K562 (cell line): ENCODE data around the gene ELF5. TPM values are rescaled to one million over a fixed set of nuclear protein-coding genes. Genes with fewer than 3 reads are reported as not detected.
A peak's percentile ranks its signal among the peaks of the same experiment; 100 is the strongest.

ENCODE experiments used
- ATAC-seq: fragments of 200-7000 bp; cut with Tn5 transposase; 3 replicates; pipeline ENCODE4 v1.9.1; 2020; ENCODE audit warnings: moderate library complexity
- BruUV-seq: library from RNA; stranded (reverse); fragments of 400-500 nt; replicated peaks from 2 replicates; lab custom pipeline; 2021; lab: Mats Ljungman, UMichigan
- CTCF ChIA-PET: fragments of 300-600 bp; formaldehyde crosslinking; extraction: SDS; loops from one replicate; lab custom pipeline; 2021; ENCODE audit warnings: low intra/inter-chr PET ratio; lab: Yijun Ruan, JAX
- POLR2A ChIA-PET: fragments of 300-600, 350-650 bp; sonication (Branson Sonifier 250); formaldehyde crosslinking; extraction: SDS; loops from one replicate; lab custom pipeline; 2021; ENCODE audit warnings: antibody characterized with exemption, inconsistent platforms; lab: Yijun Ruan, JAX
- DNase-seq, 4 experiments: peaks; one replicate each; pipeline versions ENCODE4 v3.0.0 to v3.0.0-alpha.2; 2011 to 2018; ENCODE audit warnings: low spot score in 3 of 4, mixed read lengths in 3 of 4; ENCODE audit errors: extremely low read depth in 1 of 4
- FAIRE-seq: peaks from 2 replicates; lab custom pipeline; 2011; peaks lifted over from hg19 to GRCh38; lab: Jason Lieb, UNC
- H2AFZ ChIP-seq: 2 replicates; pipeline ENCODE4 v1.6.0; 2011; ENCODE audit warnings: low read depth, low read length, control low read depth, inconsistent platforms
- H3K27ac ChIP-seq: fragments of 200-600 bp; 3 replicates; pipeline ENCODE4 v1.8.0; 2011; ENCODE audit warnings: low read depth, mild to moderate bottlenecking, control low read depth, inconsistent platforms, low read length, moderate library complexity, mixed read lengths; ENCODE audit errors: extremely low read depth
- H3K27me3 ChIP-seq, 2 experiments: fragments of 300-600 bp in 1 of 2; 2 replicates in 1 of 2; 3 replicates in 1 of 2; pipeline versions ENCODE4 v1.6.0 to v1.8.0; 2011; ENCODE audit warnings: inconsistent platforms in 2 of 2, low read length in 2 of 2, mild to moderate bottlenecking in 1 of 2, mixed read lengths in 1 of 2, moderate library complexity in 1 of 2; ENCODE audit not compliant: control insufficient read depth in 2 of 2, insufficient read depth in 2 of 2
- H3K36me3 ChIP-seq: fragments of 300-600 bp; 3 replicates; pipeline ENCODE4 v1.8.0; 2011; ENCODE audit warnings: mild to moderate bottlenecking, low read length, inconsistent platforms; ENCODE audit not compliant: control insufficient read depth, insufficient read depth
- H3K4me1 ChIP-seq, 2 experiments: fragments of 200-600 bp in 1 of 2; replicated peaks in 1 of 2; 2 replicates in 1 of 2; 3 replicates in 1 of 2; pipeline versions ENCODE4 v1.5.1 to v1.8.0; 2011; ENCODE audit warnings: inconsistent platforms in 2 of 2, low read length in 2 of 2, mild to moderate bottlenecking in 1 of 2, mixed read lengths in 1 of 2, moderate library complexity in 1 of 2; ENCODE audit not compliant: control insufficient read depth in 2 of 2, insufficient read depth in 2 of 2
- H3K4me2 ChIP-seq: 2 replicates; pipeline ENCODE4 v1.6.1; 2011; ENCODE audit warnings: low read length, control low read depth, inconsistent platforms, mixed read lengths; ENCODE audit not compliant: insufficient read depth
- H3K4me3 ChIP-seq: fragments of 200-600 bp; sonication (generic), shearing (Covaris generic); 2 replicates; pipeline ENCODE4 v1.5.1; 2016; ENCODE audit warnings: control low read depth, inconsistent platforms
- H3K79me2 ChIP-seq: fragments of 200-600 bp; 3 replicates; pipeline ENCODE4 v1.8.0; 2011; ENCODE audit warnings: low read length, inconsistent platforms; ENCODE audit not compliant: control insufficient read depth, insufficient read depth
- H3K9ac ChIP-seq, 2 experiments: 2 replicates each; pipeline versions ENCODE4 v1.6.0 to v1.6.1; 2011; ENCODE audit warnings: low read depth in 2 of 2, low read length in 2 of 2, control low read depth in 1 of 2, inconsistent platforms in 1 of 2, mild to moderate bottlenecking in 1 of 2, mixed read lengths in 1 of 2; ENCODE audit not compliant: insufficient read depth in 1 of 2
- H3K9me1 ChIP-seq: one replicate; pipeline ENCODE4 v1.6.0; 2011; ENCODE audit warnings: inconsistent platforms, mild to moderate bottlenecking, low read length, moderate library complexity; ENCODE audit not compliant: control insufficient read depth, insufficient read depth
- H3K9me3 ChIP-seq: replicated peaks from 2 replicates; pipeline ENCODE4 v1.5.1; 2011; ENCODE audit warnings: low read depth, low read length, inconsistent platforms; ENCODE audit not compliant: control insufficient read depth, insufficient read depth
- H4K20me1 ChIP-seq: replicated peaks from 2 replicates; pipeline ENCODE4 v1.6.1; 2011; ENCODE audit warnings: low read length, inconsistent platforms, mixed read lengths; ENCODE audit not compliant: control insufficient read depth, insufficient read depth
- ADNP ChIP-seq: fragments of 200-800 bp; sonication (Bioruptor generic); IDR thresholded peaks from 2 replicates; pipeline ENCODE4 v1.6.1; 2016; ENCODE audit warnings: missing genetic modification characterization, missing compliant biosample characterization
- BCOR ChIP-seq: fragments of 450-650 bp; IDR thresholded peaks from 2 replicates; pipeline ENCODE4 v1.6.1; 2016
- CHD2 ChIP-seq: IDR thresholded peaks from 2 replicates; pipeline ENCODE4 v1.6.1; 2011; ENCODE audit warnings: low read depth, low read length
- NCOA4 ChIP-seq: fragments of 450-650 bp; IDR thresholded peaks from 2 replicates; pipeline ENCODE4 v1.6.1; 2018; ENCODE audit warnings: mild to moderate bottlenecking; ENCODE audit not compliant: partially characterized antibody
- NEUROD1 ChIP-seq: fragments of 150-350 bp; IDR thresholded peaks from 2 replicates; pipeline ENCODE4 v1.6.1; 2014; ENCODE audit warnings: borderline replicate concordance, low read length, low read depth; ENCODE audit not compliant: partially characterized antibody
- POLR2AphosphoS2 ChIP-seq: IDR thresholded peaks from 2 replicates; pipeline ENCODE4 v1.6.1; 2012; ENCODE audit warnings: low read length, improper control_type of control experiment
- RBM25 ChIP-seq: fragments of 200-400 bp; formaldehyde crosslinking; IDR thresholded peaks from 2 replicates; pipeline ENCODE4 v1.6.1; 2018; ENCODE audit warnings: low read length, low read depth, moderate library complexity; ENCODE audit not compliant: severe bottlenecking
- RUNX1 ChIP-seq: sonication (generic); IDR thresholded peaks from 2 replicates; pipeline ENCODE4 v1.6.1; 2016; ENCODE audit warnings: antibody characterized with exemption, low read depth
- TAF1 ChIP-seq: IDR thresholded peaks from 2 replicates; pipeline ENCODE4 v1.6.1; 2011; ENCODE audit warnings: mild to moderate bottlenecking, low read length, moderate library complexity; ENCODE audit not compliant: insufficient read depth, control insufficient read depth, severe bottlenecking; ENCODE audit errors: extremely low read depth
- WHSC1 ChIP-seq: IDR thresholded peaks from one replicate; pipeline ENCODE4 v1.6.1; 2012; ENCODE audit warnings: low read length, control low read depth, inconsistent platforms
- ZBTB8A ChIP-seq: fragments of 450-650 bp; IDR thresholded peaks from 2 replicates; pipeline ENCODE4 v1.6.1; 2018; ENCODE audit warnings: mild to moderate bottlenecking, moderate library complexity; ENCODE audit not compliant: partially characterized antibody
- ZFPM2 ChIP-seq: fragments of 250-450 bp; sonication (Bioruptor Pico); IDR thresholded peaks from 2 replicates; pipeline ENCODE4 v1.5.1; 2022; ENCODE audit warnings: mild to moderate bottlenecking
- WGBS: fragments of 100-300 bp; shearing (Covaris generic); methylation state at CpG from one replicate; pipeline ENCODE4 v1.1.6; 2016; ENCODE audit warnings: low coverage, mixed read lengths; ENCODE audit not compliant: insufficient coverage; ENCODE audit errors: missing lambda C conversion rate; 5-methylcytosine and 5-hydroxymethylcytosine counted together
- in situ Hi-C: fragments of 300-500 bp; cut with MboI; formaldehyde crosslinking; loops from 4 replicates; pipeline ENCODE4 v1.15.0; 2018; ENCODE audit warnings: inconsistent platforms, mixed read lengths
- intact Hi-C: fragments of 100-400 bp; cut with micrococcal nuclease; formaldehyde crosslinking; loops from 2 replicates; pipeline ENCODE4 v1.14.2; 2022
- polyA plus RNA-seq, 8 experiments: library from polyadenylated mRNA; depleted of rRNA in 4 of 8; stranded (reverse) in 5 of 8; unstranded in 3 of 8; fragments of >200 nt; fragmentation: Nextera tagmentation in 2 of 8; fragmentation: Illumina TruSeq in 1 of 8; extraction: Ambion mirVana in 2 of 8; extraction: Trizol in 1 of 8; gene quantifications; 2 replicates each; pipeline versions ENCODE4 v1.2.1 to v1.2.3, GENCODE V29; 2011 to 2014; ENCODE audit warnings: inconsistent platforms in 1 of 8, missing spikeins in 1 of 8
- total RNA-seq, 7 experiments: library from RNA; depleted of rRNA in 6 of 7; stranded (reverse); fragments of >200 nt in 6 of 7; fragmentation: Illumina TruSeq in 2 of 7; extraction: Trizol in 2 of 7; gene quantifications; 2 replicates each; pipeline versions ENCODE4 v1.2.1 to v1.2.3, GENCODE V29; 2011 to 2021; ENCODE audit warnings: low replicate concordance in 1 of 7
- TF ChIP-seq, protein P1 (sequence below), 2 experiments: fragments of 150-350 bp in 1 of 2; IDR thresholded peaks; 2 replicates each; pipeline ENCODE4 v1.6.1; 2012 to 2016; ENCODE audit warnings: low read depth in 2 of 2, low read length in 2 of 2, mild to moderate bottlenecking in 1 of 2, moderate library complexity in 1 of 2
- TF ChIP-seq, protein P2 (sequence below): fragments of 450-650 bp; IDR thresholded peaks from 2 replicates; pipeline ENCODE4 v1.6.1; 2016; ENCODE audit warnings: missing biosample characterization, missing genetic modification characterization

Gene ELF5
- total and polyA plus RNA-seq, 9 of the 15 experiments (the other 6 are each of a cell fraction or from before 2014, with no cell fraction given), result not detected

DNA sequence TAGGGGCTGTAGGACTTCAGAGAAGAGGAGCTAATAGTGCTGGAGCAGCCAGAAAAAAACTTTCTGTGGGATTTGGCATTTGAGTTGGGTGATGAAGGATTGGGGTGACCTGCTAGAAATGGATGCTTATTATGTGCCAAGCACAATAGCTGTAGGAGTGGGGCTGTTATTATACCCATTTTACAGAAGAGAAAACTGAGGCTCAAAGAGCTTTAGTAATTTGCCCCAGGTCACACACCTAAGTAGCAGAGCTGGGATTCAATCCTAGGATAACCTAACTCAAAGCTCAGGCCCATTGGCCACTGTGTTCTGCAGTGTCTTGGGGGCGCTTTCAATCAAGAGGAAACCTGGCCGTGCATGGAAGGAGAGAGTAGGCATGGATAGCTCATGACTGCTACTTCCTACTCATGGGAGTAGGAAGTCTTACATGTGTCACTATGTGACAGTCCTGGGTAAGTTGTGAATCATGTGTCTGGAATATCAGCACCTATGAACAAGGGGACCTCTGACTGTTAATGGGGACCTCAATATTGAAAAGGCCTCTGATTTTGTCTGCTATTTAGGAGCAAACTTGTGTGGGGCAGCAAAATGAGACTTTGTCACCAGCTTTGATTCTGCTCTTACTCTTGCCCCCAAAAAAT lies 6.1 kb upstream of the ELF5 start:
- H3K4me2 ChIP-seq, result no peak overlapping the region
- H3K4me1 ChIP-seq, result peaks cover 0 to 2% of the 10 kb centered on the region in 2 experiments; a peak in 1 of 5 replicates
- 11% methylated on average over 2 of the region's 2 CpGs for WGBS
- no peaks in the 10 kb centered on the region for H3K9me1 ChIP-seq
- H4K20me1 ChIP-seq, result no peaks in the 10 kb centered on the region
- H3K36me3 ChIP-seq, result no peaks in the 10 kb centered on the region
- ATAC-seq (no peak), FAIRE-seq (no peak)
- no peak overlapping the region for H3K9ac ChIP-seq
- H3K27ac ChIP-seq, result no peak overlapping the region
- no peak overlapping the region for H2AFZ ChIP-seq
- in situ Hi-C loops (loop anchor here (5.0 kb wide), 1 partner anchor 373 kb away; no protein-coding TSS in a partner anchor), intact Hi-C loops (no loop called here)
- H3K4me3 ChIP-seq, result no peak overlapping the region
- no peaks in the 10 kb centered on the region for H3K79me2 ChIP-seq
- H3K27me3 ChIP-seq, result peaks cover 13 to 19% of the 10 kb centered on the region in 2 experiments; a peak in 4 of 5 replicates
- TF ChIP-seq, protein P1, sequence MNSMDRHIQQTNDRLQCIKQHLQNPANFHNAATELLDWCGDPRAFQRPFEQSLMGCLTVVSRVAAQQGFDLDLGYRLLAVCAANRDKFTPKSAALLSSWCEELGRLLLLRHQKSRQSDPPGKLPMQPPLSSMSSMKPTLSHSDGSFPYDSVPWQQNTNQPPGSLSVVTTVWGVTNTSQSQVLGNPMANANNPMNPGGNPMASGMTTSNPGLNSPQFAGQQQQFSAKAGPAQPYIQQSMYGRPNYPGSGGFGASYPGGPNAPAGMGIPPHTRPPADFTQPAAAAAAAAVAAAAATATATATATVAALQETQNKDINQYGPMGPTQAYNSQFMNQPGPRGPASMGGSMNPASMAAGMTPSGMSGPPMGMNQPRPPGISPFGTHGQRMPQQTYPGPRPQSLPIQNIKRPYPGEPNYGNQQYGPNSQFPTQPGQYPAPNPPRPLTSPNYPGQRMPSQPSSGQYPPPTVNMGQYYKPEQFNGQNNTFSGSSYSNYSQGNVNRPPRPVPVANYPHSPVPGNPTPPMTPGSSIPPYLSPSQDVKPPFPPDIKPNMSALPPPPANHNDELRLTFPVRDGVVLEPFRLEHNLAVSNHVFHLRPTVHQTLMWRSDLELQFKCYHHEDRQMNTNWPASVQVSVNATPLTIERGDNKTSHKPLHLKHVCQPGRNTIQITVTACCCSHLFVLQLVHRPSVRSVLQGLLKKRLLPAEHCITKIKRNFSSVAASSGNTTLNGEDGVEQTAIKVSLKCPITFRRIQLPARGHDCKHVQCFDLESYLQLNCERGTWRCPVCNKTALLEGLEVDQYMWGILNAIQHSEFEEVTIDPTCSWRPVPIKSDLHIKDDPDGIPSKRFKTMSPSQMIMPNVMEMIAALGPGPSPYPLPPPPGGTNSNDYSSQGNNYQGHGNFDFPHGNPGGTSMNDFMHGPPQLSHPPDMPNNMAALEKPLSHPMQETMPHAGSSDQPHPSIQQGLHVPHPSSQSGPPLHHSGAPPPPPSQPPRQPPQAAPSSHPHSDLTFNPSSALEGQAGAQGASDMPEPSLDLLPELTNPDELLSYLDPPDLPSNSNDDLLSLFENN (IDR thresholded peaks at IDR 0.05; ENCODE audit: low read depth in 2 of 2, low read length in 2 of 2), result no peak
- TF ChIP-seq POLR2AphosphoS2 (no peak), CHD2 (no peak), ZFPM2 (CRISPR knock-in tag) (no peak), NCOA4 (no peak), RBM25 (peak; percentile 88), ADNP (tag) (peak; percentile 88), ZBTB8A (no peak), BCOR (peak; percentile 64), RUNX1 (no peak), TAF1 (no peak), NEUROD1 (no peak), WHSC1 (no peak)
- TF ChIP-seq, protein P2, sequence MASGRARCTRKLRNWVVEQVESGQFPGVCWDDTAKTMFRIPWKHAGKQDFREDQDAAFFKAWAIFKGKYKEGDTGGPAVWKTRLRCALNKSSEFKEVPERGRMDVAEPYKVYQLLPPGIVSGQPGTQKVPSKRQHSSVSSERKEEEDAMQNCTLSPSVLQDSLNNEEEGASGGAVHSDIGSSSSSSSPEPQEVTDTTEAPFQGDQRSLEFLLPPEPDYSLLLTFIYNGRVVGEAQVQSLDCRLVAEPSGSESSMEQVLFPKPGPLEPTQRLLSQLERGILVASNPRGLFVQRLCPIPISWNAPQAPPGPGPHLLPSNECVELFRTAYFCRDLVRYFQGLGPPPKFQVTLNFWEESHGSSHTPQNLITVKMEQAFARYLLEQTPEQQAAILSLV (tag), result no peak
- TF ChIP-seq, all 486 proteins: peak for 3
- no peak for DNase-seq
- BruUV-seq, result no TSS peak
- H3K9me3 ChIP-seq, result no peaks in the 10 kb centered on the region
- ChIA-PET CTCF (no interaction called here), POLR2A (interaction anchor here (0.6 kb wide), 1 partner anchor 38 kb away, joined by 3 read pairs; no protein-coding TSS in a partner anchor)
